ENCODE measurements around the gene RASGEF1B.

RASGEF1B gene

DNA sequence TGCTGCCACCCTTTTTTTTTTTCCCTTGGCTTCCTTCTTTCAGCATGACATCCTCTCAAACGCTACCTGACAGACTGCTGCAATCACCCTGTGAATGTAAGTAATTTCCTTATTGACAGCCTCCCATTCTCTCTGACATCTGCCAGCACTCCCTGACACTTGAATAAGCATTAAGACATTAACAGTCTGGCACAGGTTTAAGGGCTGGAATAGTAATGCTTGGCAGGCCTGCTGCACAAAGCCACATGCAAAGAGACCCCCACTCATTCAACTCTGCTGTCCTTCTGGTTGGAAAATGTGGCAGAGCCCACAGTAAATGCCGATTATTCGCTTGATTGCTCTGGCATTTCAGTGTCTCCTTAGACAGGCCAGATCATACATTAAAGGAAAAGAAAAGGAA is 28.1 kb upstream of the RASGEF1B start:
- CTCF ChIA-PET, result interaction anchor here (0.7 to 3.2 kb wide), 5 partner anchors 8 to 33 kb away, joined by 3 to 12 read pairs (median 8); no protein-coding TSS in a partner anchor
- POLR2A ChIA-PET, result no interaction called here
- TF ChIP-seq, protein P1, sequence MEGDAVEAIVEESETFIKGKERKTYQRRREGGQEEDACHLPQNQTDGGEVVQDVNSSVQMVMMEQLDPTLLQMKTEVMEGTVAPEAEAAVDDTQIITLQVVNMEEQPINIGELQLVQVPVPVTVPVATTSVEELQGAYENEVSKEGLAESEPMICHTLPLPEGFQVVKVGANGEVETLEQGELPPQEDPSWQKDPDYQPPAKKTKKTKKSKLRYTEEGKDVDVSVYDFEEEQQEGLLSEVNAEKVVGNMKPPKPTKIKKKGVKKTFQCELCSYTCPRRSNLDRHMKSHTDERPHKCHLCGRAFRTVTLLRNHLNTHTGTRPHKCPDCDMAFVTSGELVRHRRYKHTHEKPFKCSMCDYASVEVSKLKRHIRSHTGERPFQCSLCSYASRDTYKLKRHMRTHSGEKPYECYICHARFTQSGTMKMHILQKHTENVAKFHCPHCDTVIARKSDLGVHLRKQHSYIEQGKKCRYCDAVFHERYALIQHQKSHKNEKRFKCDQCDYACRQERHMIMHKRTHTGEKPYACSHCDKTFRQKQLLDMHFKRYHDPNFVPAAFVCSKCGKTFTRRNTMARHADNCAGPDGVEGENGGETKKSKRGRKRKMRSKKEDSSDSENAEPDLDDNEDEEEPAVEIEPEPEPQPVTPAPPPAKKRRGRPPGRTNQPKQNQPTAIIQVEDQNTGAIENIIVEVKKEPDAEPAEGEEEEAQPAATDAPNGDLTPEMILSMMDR (IDR thresholded peaks at IDR 0.05; ENCODE audit: control extremely low read depth, extremely low read depth, low read depth, missing control alignments), result no peak
- DNase-seq (ENCODE audit: extremely low spot score), result no peak

DNA sequence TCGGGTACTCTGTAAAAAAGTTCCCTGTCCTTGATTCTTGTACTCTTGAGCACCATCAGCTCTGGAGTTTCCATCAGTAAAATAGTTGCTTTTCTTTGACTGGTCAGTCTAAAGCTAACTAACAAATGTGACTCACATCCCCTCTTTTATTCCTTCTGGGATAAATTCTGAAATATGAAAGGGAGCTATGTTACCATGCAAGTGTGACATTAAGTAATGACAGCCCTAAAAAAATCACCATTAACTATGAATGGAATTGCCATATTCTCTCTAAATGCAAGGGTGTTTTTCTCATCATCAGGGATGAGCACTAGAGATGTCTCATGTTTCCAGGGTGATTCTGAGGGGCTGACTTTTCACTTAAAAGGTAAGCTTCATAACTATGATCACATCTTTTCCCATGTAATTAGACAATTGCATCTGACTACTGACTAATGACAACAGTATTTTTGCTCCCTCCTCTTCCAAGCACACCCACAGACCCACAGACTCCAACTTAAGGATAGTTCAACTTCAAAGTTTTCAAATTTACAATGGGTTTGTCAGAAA is 26.9 kb upstream of the RASGEF1B start:
- no peak for DNase-seq (ENCODE audit: extremely low spot score)
- CTCF ChIA-PET, result interaction anchor here (1.4 to 3.2 kb wide), 3 partner anchors 8 to 31 kb away, joined by 5 to 12 read pairs (median 8); no protein-coding TSS in a partner anchor
- POLR2A ChIA-PET, result no interaction called here
- TF ChIP-seq, protein P1 (IDR thresholded peaks at IDR 0.05; ENCODE audit: control extremely low read depth, extremely low read depth, low read depth, missing control alignments), result no peak

DNA sequence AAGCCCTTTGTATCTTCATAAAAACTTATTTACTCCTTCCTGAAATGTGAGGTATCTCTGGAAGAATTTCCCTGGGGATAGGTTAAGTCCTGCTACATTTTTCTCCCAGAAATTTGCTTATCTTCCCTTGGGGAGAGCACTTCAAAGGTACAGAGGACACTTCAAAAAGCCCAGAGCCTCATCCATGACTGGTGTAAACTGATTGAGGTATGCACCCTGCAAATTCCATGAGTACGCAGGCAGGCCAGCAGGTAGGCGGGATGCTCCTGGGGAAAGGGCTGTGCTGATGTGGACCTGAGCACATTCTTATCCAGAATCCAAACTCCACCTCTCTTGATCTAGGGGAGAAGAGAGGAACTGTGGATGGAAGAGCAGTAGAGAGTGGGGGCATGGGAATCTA is 26.3 kb upstream of the RASGEF1B start:
- TF ChIP-seq, protein P1 (IDR thresholded peaks at IDR 0.05; ENCODE audit: control extremely low read depth, extremely low read depth, low read depth, missing control alignments), result no peak
- no peak for DNase-seq (ENCODE audit: extremely low spot score)
- POLR2A ChIA-PET, result no interaction called here
- CTCF ChIA-PET, result interaction anchor here (1.4 to 2.4 kb wide), 3 partner anchors 10 to 31 kb away, joined by 4 to 12 read pairs (median 5); no protein-coding TSS in a partner anchor

DNA sequence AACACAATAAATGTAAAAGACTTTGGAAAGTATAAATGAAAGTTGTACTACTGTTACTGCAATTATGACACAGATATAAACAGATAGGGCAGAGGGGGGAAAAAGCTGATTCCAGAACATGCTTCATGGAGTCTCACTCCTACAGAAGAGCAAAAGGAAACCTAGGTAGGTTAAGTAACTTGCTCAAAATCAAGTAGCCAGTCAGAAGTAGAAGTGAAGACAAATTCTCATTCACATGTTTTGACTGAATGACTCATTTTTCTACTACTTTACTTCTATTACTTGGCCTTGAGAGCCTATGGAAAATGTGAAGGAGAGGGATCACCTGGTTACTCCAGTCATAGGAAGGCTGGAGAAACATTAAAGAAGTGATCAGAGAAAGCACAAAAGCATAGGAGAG is 23.6 kb upstream of the RASGEF1B start:
- POLR2A ChIA-PET, result no interaction called here
- CTCF ChIA-PET, result no interaction called here
- no peak for DNase-seq (ENCODE audit: extremely low spot score)
- TF ChIP-seq, protein P1 (IDR thresholded peaks at IDR 0.05; ENCODE audit: control extremely low read depth, extremely low read depth, low read depth, missing control alignments), result no peak

DNA sequence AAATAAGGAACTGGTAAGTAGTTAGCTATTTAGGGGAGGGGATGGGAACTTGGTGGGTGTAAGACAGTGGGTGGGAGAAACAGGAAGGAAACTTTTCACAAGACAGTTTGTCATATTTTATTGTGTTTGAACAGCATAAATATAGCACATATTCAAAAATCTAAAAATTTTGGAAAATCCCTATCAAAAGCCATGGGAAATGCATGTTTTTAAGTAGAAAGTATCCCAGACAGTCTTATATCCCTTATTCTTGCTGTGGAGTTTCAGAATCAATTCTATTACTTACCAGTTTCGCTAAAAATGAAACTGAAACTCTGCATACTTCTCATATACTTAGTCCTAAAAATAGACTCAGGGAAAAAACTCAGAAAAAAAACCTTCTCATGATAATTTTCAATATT is 22.3 kb upstream of the RASGEF1B start:
- no peak for DNase-seq (ENCODE audit: extremely low spot score)
- TF ChIP-seq, protein P1 (IDR thresholded peaks at IDR 0.05; ENCODE audit: control extremely low read depth, extremely low read depth, low read depth, missing control alignments), result no peak
- ChIA-PET POLR2A (no interaction called here), CTCF (interaction anchor here (1.1 kb wide), 1 partner anchor 22 kb away, joined by 3 read pairs; the partner anchor contains the start of gene RASGEF1B)

DNA sequence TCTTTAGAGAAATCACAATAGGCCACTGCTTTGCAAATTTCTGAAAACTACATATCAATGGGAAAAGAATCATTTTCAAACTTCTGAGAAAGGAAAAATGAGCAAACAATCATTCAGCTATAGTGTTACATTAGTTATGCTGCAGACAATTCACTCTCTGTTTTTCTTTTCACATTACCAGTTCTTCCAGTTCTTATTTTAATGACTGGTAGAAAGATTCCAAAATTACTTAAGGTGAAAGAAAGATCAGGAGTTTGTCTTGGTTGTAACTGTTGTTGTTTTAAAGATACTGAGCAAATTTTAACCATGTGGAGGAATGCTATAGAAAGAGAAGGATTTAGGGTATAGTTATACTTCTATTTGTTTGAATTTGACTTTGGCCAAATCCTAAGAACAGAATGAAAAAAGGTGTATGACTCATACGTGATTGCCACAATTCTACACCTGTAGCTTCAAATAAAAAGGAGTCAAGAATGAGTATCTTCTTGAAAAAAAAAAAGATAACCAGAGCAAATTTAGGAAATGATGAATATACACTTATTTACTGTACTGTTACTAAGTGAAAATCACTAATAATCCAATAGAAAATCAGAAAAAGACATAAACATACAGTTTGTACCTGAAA is 21.0 kb upstream of the RASGEF1B start:
- no peak for DNase-seq (ENCODE audit: extremely low spot score)
- TF ChIP-seq, protein P1 (IDR thresholded peaks at IDR 0.05; ENCODE audit: control extremely low read depth, extremely low read depth, low read depth, missing control alignments), result no peak
- CTCF ChIA-PET, result interaction anchor here (1.1 to 2.9 kb wide), 3 partner anchors 21 to 25 kb away, joined by 3 to 9 read pairs (median 3); partner anchors contain the start of gene RASGEF1B
- POLR2A ChIA-PET, result no interaction called here
